PC-3 (cell line): ENCODE results near the gene SNTB2. TPM values are rescaled to one million over a fixed set of nuclear protein-coding genes. Genes with fewer than 3 reads are reported as not detected.
"Not testable (repeated sequence)": the region's sequence is repeated elsewhere in the genome, so short reads cannot be mapped to it uniquely, and the experiment has no call there.

Experiments
- ATAC-seq: fragments of 200-7000 bp; cut with Tn5 transposase; 2 replicates; pipeline ENCODE4 v1.9.1; 2020; ENCODE audit warnings: mild to moderate bottlenecking, moderate library complexity
- BruUV-seq: library from RNA; stranded (reverse); fragments of 400-500 nt; replicated peaks from 2 replicates; lab custom pipeline; 2021; lab: Mats Ljungman, UMichigan
- CTCF ChIA-PET: fragments of 300-600 bp; sonication (Branson Sonifier 250); formaldehyde crosslinking; loops from one replicate; lab custom pipeline; 2022; ENCODE audit warnings: antibody characterized with exemption; lab: Charles Lee
- POLR2A ChIA-PET: fragments of 300-600 bp; sonication (Branson Sonifier 250); formaldehyde crosslinking; loops from one replicate; lab custom pipeline; 2022; ENCODE audit warnings: antibody characterized with exemption; ENCODE audit not compliant: unreplicated experiment; lab: Charles Lee
- DNase-seq: peaks from one replicate; pipeline ENCODE4 v3.0.0-alpha.2; 2015
- H2AFZ ChIP-seq: fragments of 300-600 bp; sonication (generic); 2 replicates; pipeline ENCODE4 v1.6.0; 2016; ENCODE audit warnings: antibody characterized with exemption, low read length
- H3F3A ChIP-seq: fragments of 300-600 bp; sonication (generic); one replicate; pipeline ENCODE4 v1.6.0; 2017; ENCODE audit warnings: antibody characterized with exemption, low read length, control low read depth, mild to moderate bottlenecking; ENCODE audit not compliant: unreplicated experiment
- H3K27ac ChIP-seq: fragments of 300-600 bp; sonication (generic); 2 replicates; pipeline ENCODE4 v1.5.1; 2016; ENCODE audit warnings: mild to moderate bottlenecking, low read length
- H3K27me3 ChIP-seq: fragments of 300-600 bp; sonication (generic); 2 replicates; pipeline ENCODE4 v1.6.1; 2016; ENCODE audit warnings: low read length, mixed read lengths
- H3K36me3 ChIP-seq: fragments of 300-600 bp; sonication (generic); 2 replicates; pipeline ENCODE4 v1.6.1; 2016; ENCODE audit warnings: low read depth, mixed run types, low read length, mixed read lengths
- H3K4me1 ChIP-seq: fragments of 300-600 bp; sonication (generic); 2 replicates; pipeline ENCODE4 v1.5.1; 2016; ENCODE audit warnings: low read length; ENCODE audit not compliant: insufficient read depth
- H3K4me2 ChIP-seq: fragments of 300-600 bp; sonication (generic); 2 replicates; pipeline ENCODE4 v1.6.0; 2016; ENCODE audit warnings: low read length
- H3K4me3 ChIP-seq: fragments of 300-600 bp; sonication (generic); 2 replicates; pipeline ENCODE4 v1.5.1; 2016; ENCODE audit warnings: mild to moderate bottlenecking, low read length, mixed read lengths
- H3K79me2 ChIP-seq: fragments of 300-600 bp; sonication (generic); 2 replicates; pipeline ENCODE4 v1.6.1; 2017; ENCODE audit warnings: low read length, mixed read lengths
- H3K9ac ChIP-seq: fragments of 300-600 bp; sonication (generic); 2 replicates; pipeline ENCODE4 v1.6.0; 2016; ENCODE audit warnings: mild to moderate bottlenecking, low read length
- H3K9me2 ChIP-seq: fragments of 300-600 bp; sonication (generic); replicated peaks from 2 replicates; pipeline ENCODE4 v1.6.1; 2016; ENCODE audit warnings: mixed run types, low read length, mixed read lengths
- H3K9me3 ChIP-seq: fragments of 300-600 bp; sonication (generic); 2 replicates; pipeline ENCODE4 v1.6.1; 2016; ENCODE audit warnings: low read length, mixed read lengths
- H4K20me1 ChIP-seq: fragments of 300-600 bp; sonication (generic); 2 replicates; pipeline ENCODE4 v1.6.1; 2016; ENCODE audit warnings: low read length, mixed read lengths
- EZH2 ChIP-seq: fragments of 300-600 bp; sonication (generic); IDR thresholded peaks from one replicate; pipeline ENCODE4 v1.6.1; 2017; ENCODE audit warnings: antibody characterized with exemption, mild to moderate bottlenecking, low read length; ENCODE audit not compliant: unreplicated experiment
- EZH2phosphoT487 ChIP-seq: fragments of 300-600 bp; sonication (generic); IDR thresholded peaks from 2 replicates; pipeline ENCODE4 v1.6.1; 2018; ENCODE audit warnings: mild to moderate bottlenecking, antibody characterized with exemption, low read length, borderline replicate concordance
- intact Hi-C: fragments of 100-400 bp; cut with micrococcal nuclease; formaldehyde crosslinking; loops from 2 replicates; pipeline ENCODE4 v1.9.0; 2023
- total RNA-seq: library from RNA; depleted of rRNA; stranded (reverse); fragments of >200 nt; gene quantifications from 2 replicates; pipeline ENCODE4 v1.2.3, GENCODE V29; 2014
- TF ChIP-seq, protein P1 (sequence below): fragments of 300-600 bp; sonication (generic); conservative IDR thresholded peaks from 2 replicates; pipeline ENCODE4 v1.5.1; 2017; ENCODE audit warnings: antibody characterized with exemption, low read depth, mild to moderate bottlenecking, low read length

The SNTB2 gene
- total RNA-seq, 1 experiment from 2014 or later = 40.4 TPM

DNA sequence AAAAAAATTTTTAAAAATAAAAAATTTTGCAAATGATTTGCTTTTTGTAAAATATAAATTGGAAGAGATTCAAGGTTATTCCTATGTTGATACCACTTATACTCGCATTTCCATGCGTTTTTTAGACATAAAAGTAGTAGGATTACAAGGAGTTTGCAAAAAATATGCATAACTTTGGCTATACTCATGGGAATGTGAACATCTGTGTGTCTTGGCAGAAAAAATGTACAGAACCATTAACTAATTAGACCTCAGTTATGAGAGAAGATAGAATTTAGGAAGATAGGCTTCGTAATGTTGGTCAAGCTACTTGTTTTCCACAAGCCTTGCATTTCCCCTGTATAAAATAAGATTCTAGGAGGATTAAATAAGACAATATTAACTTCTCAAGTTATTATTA lies 63.1 kb downstream of the SNTB2 start:
- no peak overlapping the region for H3K9ac ChIP-seq
- H4K20me1 ChIP-seq = no peaks in the 10 kb centered on the region
- H3K36me3 ChIP-seq = peaks cover 5% of the 10 kb centered on the region
- H3K9me2 ChIP-seq = no peaks in the 10 kb centered on the region
- peaks cover 6% of the 10 kb centered on the region; the same call in 1 of the 2 replicates for H3K79me2 ChIP-seq
- TF ChIP-seq EZH2phosphoT487 = no peak
- TF ChIP-seq, protein P1, sequence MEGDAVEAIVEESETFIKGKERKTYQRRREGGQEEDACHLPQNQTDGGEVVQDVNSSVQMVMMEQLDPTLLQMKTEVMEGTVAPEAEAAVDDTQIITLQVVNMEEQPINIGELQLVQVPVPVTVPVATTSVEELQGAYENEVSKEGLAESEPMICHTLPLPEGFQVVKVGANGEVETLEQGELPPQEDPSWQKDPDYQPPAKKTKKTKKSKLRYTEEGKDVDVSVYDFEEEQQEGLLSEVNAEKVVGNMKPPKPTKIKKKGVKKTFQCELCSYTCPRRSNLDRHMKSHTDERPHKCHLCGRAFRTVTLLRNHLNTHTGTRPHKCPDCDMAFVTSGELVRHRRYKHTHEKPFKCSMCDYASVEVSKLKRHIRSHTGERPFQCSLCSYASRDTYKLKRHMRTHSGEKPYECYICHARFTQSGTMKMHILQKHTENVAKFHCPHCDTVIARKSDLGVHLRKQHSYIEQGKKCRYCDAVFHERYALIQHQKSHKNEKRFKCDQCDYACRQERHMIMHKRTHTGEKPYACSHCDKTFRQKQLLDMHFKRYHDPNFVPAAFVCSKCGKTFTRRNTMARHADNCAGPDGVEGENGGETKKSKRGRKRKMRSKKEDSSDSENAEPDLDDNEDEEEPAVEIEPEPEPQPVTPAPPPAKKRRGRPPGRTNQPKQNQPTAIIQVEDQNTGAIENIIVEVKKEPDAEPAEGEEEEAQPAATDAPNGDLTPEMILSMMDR = no peak
- H2AFZ ChIP-seq = no peak overlapping the region
- H3F3A ChIP-seq = no peaks in the 10 kb centered on the region
- POLR2A ChIA-PET = no interaction called here
- H3K9me3 ChIP-seq = no peaks in the 10 kb centered on the region
- no peak overlapping the region for H3K4me2 ChIP-seq
- no TSS peak for BruUV-seq
- H3K4me1 ChIP-seq = no peaks in the 10 kb centered on the region
- no peak overlapping the region for H3K27ac ChIP-seq
- no peak for DNase-seq
- CTCF ChIA-PET = no interaction called here
- intact Hi-C loops = no loop called here
- no peak overlapping the region for H3K4me3 ChIP-seq
- H3K27me3 ChIP-seq = no peaks in the 10 kb centered on the region
- no peak for ATAC-seq

DNA sequence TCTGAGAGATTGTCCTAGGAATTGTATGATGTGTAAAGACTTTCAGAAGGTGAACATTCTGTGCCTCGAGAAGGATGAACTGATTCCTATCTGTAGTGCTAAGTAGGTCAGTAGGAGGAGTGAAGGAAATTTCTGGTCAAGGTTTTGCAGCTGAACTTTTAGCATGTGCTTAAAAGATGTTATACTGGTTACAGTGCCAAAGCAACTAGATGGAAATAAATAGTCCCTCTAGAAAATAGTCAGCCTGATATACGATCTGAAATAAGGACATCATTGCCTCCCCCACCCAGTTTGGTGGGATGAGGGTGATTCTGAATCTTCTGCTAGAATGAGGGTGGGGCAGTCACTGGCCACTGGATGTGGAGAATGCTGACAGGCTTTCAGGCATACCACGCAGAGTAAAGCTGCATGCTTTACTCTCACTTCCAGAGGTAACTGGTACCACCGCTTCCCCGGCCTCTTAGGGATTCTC lies 66.9 kb downstream of the SNTB2 start:
- intact Hi-C loops = no loop called here
- Histone ChIP-seq H3K4me3 (no peak overlapping the region), H4K20me1 (no peaks in the 10 kb centered on the region), H3K9me2 (no peaks in the 10 kb centered on the region), H3K9ac (no peak overlapping the region), H3K36me3 (no peaks in the 10 kb centered on the region), H3K79me2 (peaks cover 3% of the 10 kb centered on the region; the same call in 1 of the 2 replicates), H3K27ac (no peak overlapping the region), H3F3A (no peaks in the 10 kb centered on the region), H3K9me3 (no peaks in the 10 kb centered on the region), H3K4me1 (no peaks in the 10 kb centered on the region), H2AFZ (no peak overlapping the region), H3K27me3 (no peaks in the 10 kb centered on the region), H3K4me2 (no peak overlapping the region)
- TF ChIP-seq EZH2phosphoT487 = no peak
- POLR2A ChIA-PET = no interaction called here
- BruUV-seq = no TSS peak
- DNase-seq = no peak
- ATAC-seq = no peak
- CTCF ChIA-PET = no interaction called here

DNA sequence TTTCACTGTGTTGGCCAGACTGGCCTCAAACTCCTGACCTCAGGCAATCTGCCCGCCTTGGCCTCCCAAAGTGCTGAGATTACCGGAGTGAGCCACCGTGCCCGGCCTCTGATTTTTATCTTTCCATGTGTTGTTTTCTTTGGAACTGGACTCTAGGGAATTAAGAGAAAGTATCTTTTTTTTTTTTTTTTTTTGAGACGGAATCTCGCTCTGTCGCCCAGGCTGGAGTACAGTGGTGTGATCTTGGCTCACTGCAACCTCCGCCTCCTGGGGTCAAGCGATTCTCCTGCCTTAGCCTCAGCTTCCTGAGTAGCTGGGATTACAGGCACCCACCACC lies 72.4 kb downstream of the SNTB2 start:
- CTCF ChIA-PET, H3K27ac ChIP-seq, H3K4me2 ChIP-seq, H3K36me3 ChIP-seq, H3K9me2 ChIP-seq, intact Hi-C loops, H4K20me1 ChIP-seq, ATAC-seq, H3K4me3 ChIP-seq, BruUV-seq, H3K79me2 ChIP-seq, H3K9me3 ChIP-seq, H2AFZ ChIP-seq, H3K27me3 ChIP-seq, H3F3A ChIP-seq, POLR2A ChIA-PET, DNase-seq, H3K4me1 ChIP-seq, H3K9ac ChIP-seq: not testable (repeated sequence)

DNA sequence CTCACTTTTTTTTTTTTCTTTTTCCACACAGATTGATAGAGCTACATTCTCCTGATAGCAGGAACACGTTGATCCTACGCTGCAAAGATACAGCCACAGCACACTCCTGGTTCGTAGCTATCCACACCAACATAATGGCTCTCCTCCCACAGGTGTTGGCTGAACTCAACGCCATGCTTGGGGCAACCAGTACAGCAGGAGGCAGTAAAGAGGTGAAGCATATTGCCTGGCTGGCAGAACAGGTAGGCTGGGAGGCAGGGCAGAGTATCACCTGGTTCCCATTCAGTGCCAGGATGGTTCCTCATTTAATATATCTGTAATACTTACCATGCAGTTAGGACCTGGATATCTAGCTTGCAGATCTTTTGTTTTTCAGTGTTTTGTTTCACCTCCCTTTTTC lies 73.1 kb downstream of the SNTB2 start:
- TF ChIP-seq, protein P1 = no peak; the same call in 1 of the 2 replicates
- TF ChIP-seq EZH2phosphoT487 (no peak), EZH2 (no peak)
- no peaks in the 10 kb centered on the region for H4K20me1 ChIP-seq
- H3K9me3 ChIP-seq = no peaks in the 10 kb centered on the region
- no peak overlapping the region for H3K27ac ChIP-seq
- no peak overlapping the region for H3K4me3 ChIP-seq
- no peaks in the 10 kb centered on the region; the same call in 1 of the 2 replicates for H3K36me3 ChIP-seq
- H3K9me2 ChIP-seq = no peaks in the 10 kb centered on the region
- ATAC-seq = no peak
- BruUV-seq = no TSS peak
- intact Hi-C loops = no loop called here
- no peak overlapping the region for H3K9ac ChIP-seq
- H3F3A ChIP-seq = no peaks in the 10 kb centered on the region
- ChIA-PET CTCF (no interaction called here), POLR2A (no interaction called here)
- no peaks in the 10 kb centered on the region for H3K4me1 ChIP-seq
- no peak overlapping the region for H3K4me2 ChIP-seq
- no peak overlapping the region for H2AFZ ChIP-seq
- no peaks in the 10 kb centered on the region for H3K79me2 ChIP-seq
- H3K27me3 ChIP-seq = no peaks in the 10 kb centered on the region
- DNase-seq = no peak
